ENCODE results near the gene FARSB. TPM values are rescaled to one million over a fixed set of nuclear protein-coding genes. Genes with fewer than 3 reads are reported as not detected.

The FARSB gene
- total and polyA plus RNA-seq, 2 donors (not counting 1 experiment from before 2014, with no cell fraction given): 9.4 to 34.8 TPM

- H3K9ac ChIP-seq (ENCODE audit: insufficient read depth, low read length): no peak overlapping the region
- no peaks in the 10 kb centered on the region for H3K79me2 ChIP-seq (ENCODE audit: control insufficient read depth, insufficient read depth, low read length)
- no peak overlapping the region for H3K4me3 ChIP-seq (replicated peaks in 1 of 4; ENCODE audit: control extremely low read depth in 1 of 4, insufficient read depth in 1 of 4, low read depth in 3 of 4, low read length in 4 of 4)
- H4K20me1 ChIP-seq (ENCODE audit: control insufficient read depth, extremely low read depth, insufficient read depth, low read length): no peaks in the 10 kb centered on the region
- TF ChIP-seq CTCF (conservative IDR thresholded peaks at IDR 0.05 in 1 of 2, IDR thresholded peaks at IDR 0.05 in 1 of 2; ENCODE audit: low read depth in 1 of 2, low read length in 2 of 2) (no peak), EZH2 (IDR thresholded peaks at IDR 0.05; ENCODE audit: low read length, missing control alignments) (no peak)
- H3K4me2 ChIP-seq (ENCODE audit: extremely low read depth, insufficient read depth, low read length): no peak overlapping the region
- no peaks in the 10 kb centered on the region for H3K27me3 ChIP-seq (ENCODE audit: control insufficient read depth, insufficient read depth, low read length)
- no peaks in the 10 kb centered on the region for H3K4me1 ChIP-seq (ENCODE audit: control insufficient read depth, extremely low read depth, insufficient read depth, low read length)
- no peak overlapping the region for H3K27ac ChIP-seq (ENCODE audit: insufficient read depth, low read length)
- DNase-seq (ENCODE audit: low read depth in 2 of 2): no peak
- no peaks in the 10 kb centered on the region for H3K36me3 ChIP-seq (ENCODE audit: control insufficient read depth, insufficient read depth, low read length)
- H2AFZ ChIP-seq (ENCODE audit: low read length): no peak overlapping the region
- H3K9me3 ChIP-seq (ENCODE audit: control insufficient read depth, insufficient read depth, low read depth, low read length): no peaks in the 10 kb centered on the region
These were observed 129.2 kb downstream of the FARSB start for GRCh38 chr2:222526480-222527277.

- DNase-seq (ENCODE audit: low read depth in 2 of 2): no peak
- H3K4me1 ChIP-seq (ENCODE audit: control insufficient read depth, extremely low read depth, insufficient read depth, low read length): no peaks in the 10 kb centered on the region
- H3K4me2 ChIP-seq (ENCODE audit: extremely low read depth, insufficient read depth, low read length): no peak overlapping the region
- no peaks in the 10 kb centered on the region for H3K27me3 ChIP-seq (ENCODE audit: control insufficient read depth, insufficient read depth, low read length)
- TF ChIP-seq EZH2 (IDR thresholded peaks at IDR 0.05; ENCODE audit: low read length, missing control alignments): no peak
- TF ChIP-seq CTCF (conservative IDR thresholded peaks at IDR 0.05 in 1 of 2, IDR thresholded peaks at IDR 0.05 in 1 of 2; ENCODE audit: low read depth in 1 of 2, low read length in 2 of 2): no peak
- no peak overlapping the region for H3K9ac ChIP-seq (ENCODE audit: insufficient read depth, low read length)
- H3K9me3 ChIP-seq (ENCODE audit: control insufficient read depth, insufficient read depth, low read depth, low read length): no peaks in the 10 kb centered on the region
- H3K27ac ChIP-seq (ENCODE audit: insufficient read depth, low read length): no peak overlapping the region
- no peak overlapping the region for H2AFZ ChIP-seq (ENCODE audit: low read length)
- no peak overlapping the region for H3K4me3 ChIP-seq (replicated peaks in 1 of 4; ENCODE audit: control extremely low read depth in 1 of 4, insufficient read depth in 1 of 4, low read depth in 3 of 4, low read length in 4 of 4)
- H3K79me2 ChIP-seq (ENCODE audit: control insufficient read depth, insufficient read depth, low read length): no peaks in the 10 kb centered on the region
- H3K36me3 ChIP-seq (ENCODE audit: control insufficient read depth, insufficient read depth, low read length): no peaks in the 10 kb centered on the region
- H4K20me1 ChIP-seq (ENCODE audit: control insufficient read depth, extremely low read depth, insufficient read depth, low read length): no peaks in the 10 kb centered on the region
These were observed 130.1 kb downstream of the FARSB start for GRCh38 chr2:222525811-222526210.

- no peak for TF ChIP-seq EZH2 (IDR thresholded peaks at IDR 0.05; ENCODE audit: low read length, missing control alignments)
- TF ChIP-seq CTCF (conservative IDR thresholded peaks at IDR 0.05 in 1 of 2, IDR thresholded peaks at IDR 0.05 in 1 of 2; ENCODE audit: low read depth in 1 of 2, low read length in 2 of 2): no peak
- no peak overlapping the region for H3K9ac ChIP-seq (ENCODE audit: insufficient read depth, low read length)
- DNase-seq (ENCODE audit: low read depth in 2 of 2): no peak
- H3K27me3 ChIP-seq (ENCODE audit: control insufficient read depth, insufficient read depth, low read length): no peaks in the 10 kb centered on the region
- H4K20me1 ChIP-seq (ENCODE audit: control insufficient read depth, extremely low read depth, insufficient read depth, low read length): no peaks in the 10 kb centered on the region
- no peak overlapping the region for H3K27ac ChIP-seq (ENCODE audit: insufficient read depth, low read length)
- H3K4me3 ChIP-seq (replicated peaks in 1 of 4; ENCODE audit: control extremely low read depth in 1 of 4, insufficient read depth in 1 of 4, low read depth in 3 of 4, low read length in 4 of 4): no peak overlapping the region
- H3K4me2 ChIP-seq (ENCODE audit: extremely low read depth, insufficient read depth, low read length): no peak overlapping the region
- no peaks in the 10 kb centered on the region for H3K4me1 ChIP-seq (ENCODE audit: control insufficient read depth, extremely low read depth, insufficient read depth, low read length)
- no peaks in the 10 kb centered on the region for H3K9me3 ChIP-seq (ENCODE audit: control insufficient read depth, insufficient read depth, low read depth, low read length)
- no peaks in the 10 kb centered on the region for H3K79me2 ChIP-seq (ENCODE audit: control insufficient read depth, insufficient read depth, low read length)
- no peak overlapping the region for H2AFZ ChIP-seq (ENCODE audit: low read length)
- H3K36me3 ChIP-seq (ENCODE audit: control insufficient read depth, insufficient read depth, low read length): no peaks in the 10 kb centered on the region
These were observed 131.9 kb downstream of the FARSB start for GRCh38 chr2:222523783-222524544.

All from fibroblast of lung (primary cell).